Neuron (in vitro differentiated cells): ENCODE measurements around the gene PNMA8A.

ENCODE experiments used
- H2AFZ ChIP-seq: one replicate; pipeline ENCODE4 v1.6.1; 2013; ENCODE audit warnings: low read depth, mild to moderate bottlenecking, inconsistent platforms, low read length, moderate library complexity
- H3K27me3 ChIP-seq: one replicate; pipeline ENCODE4 v1.6.1; 2013; ENCODE audit warnings: low read length; ENCODE audit not compliant: insufficient read depth
- H3K36me3 ChIP-seq: one replicate; pipeline ENCODE4 v1.6.1; 2013; ENCODE audit warnings: low read length; ENCODE audit not compliant: insufficient read depth
- H3K4me1 ChIP-seq: one replicate; pipeline ENCODE4 v1.6.1; 2013; ENCODE audit warnings: low read length; ENCODE audit not compliant: insufficient read depth
- H3K4me3 ChIP-seq: 2 replicates; pipeline ENCODE4 v1.5.1; 2013; ENCODE audit warnings: mild to moderate bottlenecking, low read length, moderate library complexity
- H3K9me3 ChIP-seq: one replicate; pipeline ENCODE4 v1.6.1; 2013; ENCODE audit warnings: low read length

Gene PNMA8A

DNA sequence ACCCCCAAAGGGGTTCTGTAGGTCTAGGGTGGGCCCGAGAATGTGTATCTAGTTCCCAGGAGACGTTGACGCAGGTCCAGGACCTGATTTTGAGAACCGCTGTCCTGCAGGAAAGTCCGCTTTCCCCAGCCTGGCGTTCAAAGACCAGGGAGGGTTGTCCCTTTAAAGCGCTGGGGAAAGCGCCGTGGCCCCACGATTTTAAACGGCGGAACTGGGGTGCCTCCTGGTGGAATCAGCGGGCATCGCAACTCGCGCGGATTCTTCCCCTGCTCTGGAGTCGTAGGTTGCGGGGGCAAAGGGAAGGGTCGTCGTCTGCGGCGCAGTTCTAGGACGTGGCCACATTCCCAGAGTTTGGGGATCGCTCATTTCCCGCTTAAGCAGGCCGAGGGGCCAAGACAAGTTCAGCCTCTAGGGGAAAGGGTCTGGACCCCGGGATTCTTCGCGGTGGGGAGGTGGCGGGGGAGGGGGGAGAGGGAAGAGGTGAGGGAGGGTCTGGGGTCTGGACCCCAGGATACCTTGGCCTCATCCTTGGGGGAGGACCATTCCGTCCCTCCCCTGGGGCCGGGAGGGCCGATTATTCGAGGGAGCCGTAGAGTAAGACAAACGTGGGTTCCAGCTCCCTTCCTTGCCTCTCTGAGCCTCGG, 16.6 kb upstream of the PNMA8A start:
- Histone ChIP-seq H3K4me3 (peak overlapping the region; percentile 40), H3K36me3 (no peaks in the 10 kb centered on the region), H3K9me3 (no peaks in the 10 kb centered on the region), H2AFZ (peak overlapping the region; percentile 44), H3K27me3 (peaks cover 8% of the 10 kb centered on the region), H3K4me1 (peaks cover 21% of the 10 kb centered on the region)

DNA sequence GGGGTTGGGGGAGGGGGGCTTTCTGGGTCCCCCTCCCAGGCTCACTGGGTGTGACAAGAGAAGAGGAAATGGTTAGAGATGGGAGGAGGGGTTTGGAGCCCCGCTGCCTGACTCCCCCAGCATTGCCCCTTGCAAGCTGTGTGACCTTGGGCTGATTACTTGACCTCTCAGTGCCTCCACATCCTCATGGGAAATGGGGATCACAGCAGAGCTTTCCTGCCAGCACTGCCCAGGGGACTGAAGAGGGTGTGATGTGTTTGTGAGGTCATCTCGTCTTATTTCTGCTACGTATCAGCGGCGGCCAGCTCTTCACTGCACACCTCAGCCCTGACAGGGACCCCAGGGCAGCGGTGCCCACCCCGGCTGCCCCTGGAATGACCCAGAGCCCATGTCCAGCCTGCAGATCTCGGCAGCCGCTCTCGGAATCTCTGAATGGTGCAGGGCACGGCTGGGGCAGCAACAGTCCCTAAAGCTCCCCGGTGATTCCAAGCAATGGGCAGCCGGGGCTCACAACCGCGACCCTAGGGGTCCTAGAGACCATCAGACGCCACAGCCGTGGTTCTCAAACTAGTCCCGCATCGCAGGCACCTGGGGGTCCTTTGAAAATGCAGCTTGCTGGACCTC, 15.9 kb upstream of the PNMA8A start:
- H3K4me1 ChIP-seq: peaks cover 17% of the 10 kb centered on the region
- peak overlapping the region; percentile 44 for H2AFZ ChIP-seq
- no peaks in the 10 kb centered on the region for H3K36me3 ChIP-seq
- peak overlapping the region; percentile 40 for H3K4me3 ChIP-seq
- H3K9me3 ChIP-seq: no peaks in the 10 kb centered on the region
- H3K27me3 ChIP-seq: peaks cover 8% of the 10 kb centered on the region

DNA sequence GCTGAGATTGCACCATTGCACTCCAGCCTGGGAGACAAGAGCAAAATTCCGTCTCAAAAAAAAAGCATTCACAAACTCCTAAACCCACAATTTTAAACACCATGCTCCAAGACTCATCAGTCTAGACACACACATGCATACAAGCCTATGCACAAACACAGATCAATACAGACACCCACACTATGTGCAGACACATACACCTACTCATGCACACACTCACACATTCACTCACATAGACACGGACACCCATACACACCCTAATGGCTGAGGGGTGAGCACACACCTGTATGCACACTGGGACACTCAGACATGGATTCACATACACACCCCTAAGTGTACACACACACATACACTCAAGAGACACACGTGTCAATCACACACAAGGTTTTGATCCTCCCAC, 15.0 kb upstream of the PNMA8A start:
- peaks cover 8% of the 10 kb centered on the region for H3K27me3 ChIP-seq
- H2AFZ ChIP-seq: no peak overlapping the region
- no peak overlapping the region for H3K4me3 ChIP-seq
- H3K4me1 ChIP-seq: peaks cover 22% of the 10 kb centered on the region
- H3K9me3 ChIP-seq: no peaks in the 10 kb centered on the region
- no peaks in the 10 kb centered on the region for H3K36me3 ChIP-seq

DNA sequence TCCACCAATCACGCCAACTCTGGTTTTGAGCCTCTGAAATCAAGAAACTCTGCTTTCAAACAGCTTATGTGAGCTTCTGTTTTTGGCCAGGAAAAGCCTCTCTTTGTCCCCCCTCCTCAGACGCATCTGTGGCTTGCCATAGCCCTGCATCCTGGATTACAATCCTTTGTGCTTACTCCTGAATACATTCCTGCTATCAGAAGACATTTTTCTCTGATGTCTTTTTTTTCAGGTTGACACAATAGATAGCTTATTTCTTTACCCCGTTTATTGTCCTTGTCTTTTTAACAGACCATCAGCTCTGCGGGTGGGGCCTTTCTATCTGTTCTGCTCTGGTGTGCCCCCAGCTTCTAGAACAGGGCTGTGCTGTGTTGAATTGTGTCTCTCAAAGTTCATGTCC, 13.3 kb upstream of the PNMA8A start:
- H3K36me3 ChIP-seq: no peaks in the 10 kb centered on the region
- peaks cover 8% of the 10 kb centered on the region for H3K27me3 ChIP-seq
- peaks cover 33% of the 10 kb centered on the region for H3K4me1 ChIP-seq
- H2AFZ ChIP-seq: peak overlapping the region; percentile 24
- H3K4me3 ChIP-seq: no peak overlapping the region
- no peaks in the 10 kb centered on the region for H3K9me3 ChIP-seq

DNA sequence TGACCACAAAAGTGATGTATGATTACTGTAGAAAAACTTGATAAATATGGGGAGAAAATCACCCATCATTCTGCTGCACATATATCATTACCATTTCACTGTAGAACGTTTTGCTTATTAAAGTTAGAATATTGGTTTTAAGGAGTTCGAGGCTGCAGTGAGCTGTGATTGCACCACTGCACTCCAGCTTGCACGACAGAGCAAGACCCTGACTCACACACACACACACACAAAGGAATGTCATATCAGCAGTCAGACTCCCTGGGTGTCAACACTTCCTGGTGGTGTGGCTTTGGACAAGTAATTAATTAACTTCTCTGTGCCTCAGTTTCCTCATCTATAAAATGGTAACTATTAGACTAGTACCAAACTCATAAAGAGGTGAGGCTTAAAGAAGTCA, 11.3 kb upstream of the PNMA8A start:
- H3K4me1 ChIP-seq: peaks cover 43% of the 10 kb centered on the region
- no peak overlapping the region for H2AFZ ChIP-seq
- H3K9me3 ChIP-seq: no peaks in the 10 kb centered on the region
- no peaks in the 10 kb centered on the region for H3K36me3 ChIP-seq
- H3K4me3 ChIP-seq: no peak overlapping the region
- no peaks in the 10 kb centered on the region for H3K27me3 ChIP-seq

DNA sequence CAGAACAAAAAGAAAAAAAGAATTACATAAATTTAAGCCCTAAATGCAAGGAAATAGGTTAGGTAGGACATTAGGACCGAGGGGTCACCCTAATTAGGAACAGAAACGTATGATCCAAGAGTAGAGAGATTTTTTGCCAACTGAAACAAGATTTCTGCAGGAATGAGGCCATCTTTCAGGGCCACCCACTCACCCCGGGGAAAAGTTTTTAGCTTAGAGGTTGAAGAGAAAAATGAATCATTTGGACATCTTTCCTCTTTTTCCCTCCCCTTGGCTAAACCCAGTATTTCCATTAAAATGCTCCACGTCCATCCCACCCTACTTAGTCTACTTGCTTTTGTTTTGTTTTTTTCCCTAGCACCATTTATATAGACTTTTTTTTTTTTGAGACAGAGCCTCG, 10.6 kb upstream of the PNMA8A start:
- H3K4me3 ChIP-seq: no peak overlapping the region
- H3K36me3 ChIP-seq: no peaks in the 10 kb centered on the region
- H3K9me3 ChIP-seq: no peaks in the 10 kb centered on the region
- H3K4me1 ChIP-seq: peaks cover 36% of the 10 kb centered on the region
- H2AFZ ChIP-seq: no peak overlapping the region
- no peaks in the 10 kb centered on the region for H3K27me3 ChIP-seq

DNA sequence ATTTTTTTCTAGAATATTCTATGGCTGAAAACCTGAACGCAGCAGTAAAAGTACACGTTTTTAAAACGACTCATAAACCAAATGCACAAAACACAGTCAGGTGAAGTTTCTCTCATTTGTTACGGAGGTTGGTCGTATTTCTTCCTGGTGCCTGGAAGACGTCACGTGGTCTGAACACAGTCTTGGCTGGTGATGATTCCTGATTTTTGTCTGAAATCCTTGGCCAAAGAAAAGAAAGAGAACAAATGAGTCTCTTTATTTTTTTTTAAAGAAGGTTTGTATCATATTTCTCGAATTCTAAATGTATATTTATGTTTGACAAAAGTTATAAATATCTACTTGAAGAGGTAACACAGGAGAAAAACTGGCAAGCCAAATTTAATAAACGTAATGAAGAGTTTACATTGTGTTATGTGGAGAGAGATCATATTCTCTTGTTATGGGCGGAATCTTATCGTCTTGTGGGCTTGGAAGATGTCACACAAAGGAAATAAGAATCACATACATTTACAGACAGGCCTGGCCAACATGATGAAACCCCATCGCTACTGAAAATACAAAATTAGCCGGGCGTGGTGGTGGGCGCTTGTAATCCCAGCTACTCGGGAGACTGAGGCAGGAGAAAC, 10.0 kb upstream of the PNMA8A start:
- Histone ChIP-seq H3K4me1 (peaks cover 36% of the 10 kb centered on the region), H3K27me3 (no peaks in the 10 kb centered on the region), H3K9me3 (no peaks in the 10 kb centered on the region), H3K36me3 (no peaks in the 10 kb centered on the region), H3K4me3 (no peak overlapping the region), H2AFZ (peak overlapping the region; percentile 68)

DNA sequence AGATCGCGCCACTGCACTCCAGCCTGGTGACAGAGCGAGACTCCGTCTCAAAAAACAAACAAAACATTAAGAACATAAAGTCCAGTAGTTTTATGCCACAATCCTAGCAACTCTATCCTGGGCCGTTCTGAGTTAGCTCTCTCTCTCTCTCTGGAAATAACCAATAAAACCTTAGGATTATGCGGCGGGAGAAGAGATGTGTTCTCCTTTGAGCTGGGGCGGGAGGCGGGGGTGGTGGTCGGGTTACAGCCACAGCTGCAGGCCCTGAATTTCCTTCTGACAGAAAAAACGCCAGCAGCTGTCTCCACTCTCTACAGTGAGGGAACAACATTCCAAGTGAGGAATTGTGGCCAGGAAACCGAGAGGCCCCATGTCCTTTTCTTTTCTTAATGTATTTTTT, 9.1 kb upstream of the PNMA8A start:
- no peak overlapping the region for H3K4me3 ChIP-seq

DNA sequence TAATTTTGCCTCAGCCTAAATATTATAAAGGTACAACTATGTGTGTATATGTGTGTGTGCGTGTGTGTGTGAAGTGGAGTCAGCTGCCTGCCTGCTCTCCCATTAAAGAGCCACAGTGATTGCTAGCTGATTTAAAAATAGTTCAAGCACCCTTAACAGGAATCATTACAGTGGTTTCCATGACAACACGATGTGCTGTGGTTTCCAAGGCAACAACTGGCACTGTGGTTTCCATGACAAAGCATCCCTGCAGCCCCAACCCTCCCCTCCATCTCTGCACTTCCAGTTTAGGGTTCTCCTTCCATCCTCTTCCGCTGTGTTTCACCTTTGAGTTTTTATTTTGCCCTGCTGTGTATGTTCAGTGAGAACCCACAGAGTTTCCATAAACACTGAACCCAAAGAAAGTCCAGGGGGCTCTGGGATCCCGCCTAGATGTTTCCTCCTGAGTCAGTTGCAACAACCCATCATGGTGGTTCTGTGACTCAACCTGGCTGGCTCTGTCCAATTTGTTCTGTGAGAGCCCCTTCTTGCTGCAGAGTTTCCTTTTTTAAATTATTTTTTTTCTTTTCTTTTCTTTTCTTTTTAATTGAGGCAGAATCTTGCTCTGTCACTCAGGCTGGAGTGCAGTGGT, 7.1 kb upstream of the PNMA8A start:
- no peak overlapping the region for H3K4me3 ChIP-seq

More for the DNA sequence above, 9.1 kb upstream of the PNMA8A start:
- H3K9me3 ChIP-seq: no peaks in the 10 kb centered on the region
- H3K36me3 ChIP-seq: no peaks in the 10 kb centered on the region
- H2AFZ ChIP-seq: peak overlapping the region; percentile 68
- no peaks in the 10 kb centered on the region for H3K27me3 ChIP-seq
- peaks cover 36% of the 10 kb centered on the region for H3K4me1 ChIP-seq

DNA sequence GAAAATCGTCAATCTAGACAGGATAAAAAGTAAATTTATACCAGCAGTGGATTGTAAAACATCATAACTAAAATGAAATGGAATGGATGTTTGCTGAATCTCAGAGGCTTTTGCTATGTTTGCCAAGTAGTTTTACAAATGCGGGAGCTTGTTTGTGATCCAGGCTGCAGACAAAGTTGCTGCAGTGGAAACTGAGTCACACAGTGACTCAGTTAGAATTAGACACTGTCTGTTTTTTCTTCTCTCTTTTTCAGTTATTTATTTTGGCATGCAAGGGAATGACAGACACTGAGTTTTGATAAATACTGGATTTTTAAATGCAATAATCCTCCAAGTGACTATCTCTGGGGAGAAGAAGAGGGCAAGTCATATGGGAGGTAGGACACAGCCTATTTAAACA, 4.6 kb upstream of the PNMA8A start:
- Histone ChIP-seq H2AFZ (no peak overlapping the region), H3K36me3 (no peaks in the 10 kb centered on the region), H3K27me3 (no peaks in the 10 kb centered on the region), H3K4me3 (no peak overlapping the region), H3K9me3 (no peaks in the 10 kb centered on the region), H3K4me1 (peaks cover 27% of the 10 kb centered on the region)

More for the DNA sequence above, 7.1 kb upstream of the PNMA8A start:
- Histone ChIP-seq H3K27me3 (no peaks in the 10 kb centered on the region), H3K36me3 (no peaks in the 10 kb centered on the region), H2AFZ (no peak overlapping the region), H3K4me1 (peaks cover 27% of the 10 kb centered on the region), H3K9me3 (no peaks in the 10 kb centered on the region)

DNA sequence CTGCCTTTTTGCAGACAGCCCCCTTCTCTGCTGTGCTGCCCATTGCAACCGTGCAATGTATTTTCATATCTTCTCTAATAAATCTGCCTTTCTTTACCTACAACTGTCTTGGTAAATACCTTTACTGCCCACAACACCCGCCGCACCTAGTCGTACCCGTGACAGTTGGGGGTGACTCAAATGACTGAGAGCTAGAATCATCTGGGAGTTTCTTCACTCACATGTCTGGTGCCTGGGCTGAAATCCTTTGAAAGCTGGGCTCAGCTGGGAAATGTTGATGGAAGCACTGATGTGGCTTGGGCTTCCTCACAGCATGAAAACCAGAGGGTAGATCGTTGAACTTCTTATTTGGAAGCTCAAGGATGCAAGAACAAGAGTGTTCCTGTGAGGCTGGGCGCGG, 2.8 kb upstream of the PNMA8A start:
- no peak overlapping the region for H3K4me3 ChIP-seq
- H3K4me1 ChIP-seq: peaks cover 28% of the 10 kb centered on the region
- no peaks in the 10 kb centered on the region for H3K9me3 ChIP-seq
- no peaks in the 10 kb centered on the region for H3K27me3 ChIP-seq
- H2AFZ ChIP-seq: no peak overlapping the region
- H3K36me3 ChIP-seq: peaks cover 4% of the 10 kb centered on the region

DNA sequence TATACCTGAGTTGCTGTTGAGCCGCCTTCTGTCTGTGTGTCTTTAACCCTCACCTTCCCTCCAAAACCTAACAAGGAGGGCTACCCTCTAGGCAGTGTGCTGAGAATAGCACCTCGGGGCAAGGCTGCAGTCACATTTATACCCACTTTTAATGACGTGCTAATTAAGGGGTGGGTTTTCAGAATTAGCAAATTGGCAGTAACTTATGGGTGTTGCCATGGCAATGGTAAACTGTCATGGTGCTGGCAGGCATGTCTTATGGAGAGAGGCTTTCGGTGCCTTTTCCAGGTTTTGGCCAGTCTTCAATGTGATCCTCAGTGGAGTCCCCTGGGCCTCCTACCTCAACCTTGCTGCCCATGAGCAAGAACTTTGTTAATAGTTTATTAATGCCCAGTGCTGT, 1.2 kb upstream of the PNMA8A start:
- Histone ChIP-seq H3K27me3 (no peaks in the 10 kb centered on the region), H3K9me3 (no peaks in the 10 kb centered on the region), H3K4me1 (peaks cover 16% of the 10 kb centered on the region), H2AFZ (no peak overlapping the region), H3K36me3 (peaks cover 14% of the 10 kb centered on the region), H3K4me3 (no peak overlapping the region)

DNA sequence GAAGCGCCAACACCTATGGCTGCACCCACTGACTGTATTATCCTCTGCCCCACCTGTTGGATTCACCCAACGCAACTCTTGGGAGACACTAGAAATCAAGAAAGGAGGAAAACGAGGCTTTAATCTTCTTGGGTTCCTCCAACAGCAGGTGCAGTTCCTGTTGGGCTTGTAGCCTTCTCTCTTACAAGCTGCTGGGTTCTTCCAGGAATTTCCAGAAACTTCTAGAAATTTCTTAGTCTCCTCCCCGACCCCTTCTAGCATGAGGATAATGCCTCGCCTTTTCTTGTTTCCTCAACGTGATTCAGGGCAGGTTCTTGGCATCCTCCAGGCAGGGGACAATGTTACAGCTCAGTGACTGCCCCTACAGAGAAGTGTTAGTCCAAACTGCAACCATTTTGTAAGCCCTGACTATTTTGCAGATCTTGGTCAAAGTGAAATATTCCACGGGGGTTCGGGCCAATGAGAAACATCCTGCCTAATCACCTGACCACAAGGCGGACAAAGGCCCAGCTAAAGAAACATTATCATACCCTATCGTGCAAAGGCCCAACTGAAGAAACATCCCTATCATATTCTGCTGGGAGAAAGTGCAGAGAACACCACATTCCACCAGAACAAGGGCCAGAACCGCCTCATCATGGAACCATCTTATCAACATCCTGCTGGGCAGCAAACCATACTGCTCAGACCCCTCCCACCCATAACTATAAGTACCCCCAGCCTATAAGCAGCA, 614 bp upstream of the PNMA8A start:
- H3K9me3 ChIP-seq: no peaks in the 10 kb centered on the region
- peak overlapping the region; percentile 60 for H3K4me3 ChIP-seq
- H2AFZ ChIP-seq: peak overlapping the region; percentile 69
- H3K36me3 ChIP-seq: peaks cover 20% of the 10 kb centered on the region
- H3K4me1 ChIP-seq: peaks cover 16% of the 10 kb centered on the region
- H3K27me3 ChIP-seq: no peaks in the 10 kb centered on the region
